Measurements from ENCODE around the gene RGS4.

The RGS4 gene

GRCh38 chr1:163069142-163069541, at the start of gene RGS4:
Gene RGS4 (plus strand): TSS chr1:163069361. CDS start chr1:163069485, 124 bp downstream.
- DNase-seq: peak; percentile 11

DNA sequence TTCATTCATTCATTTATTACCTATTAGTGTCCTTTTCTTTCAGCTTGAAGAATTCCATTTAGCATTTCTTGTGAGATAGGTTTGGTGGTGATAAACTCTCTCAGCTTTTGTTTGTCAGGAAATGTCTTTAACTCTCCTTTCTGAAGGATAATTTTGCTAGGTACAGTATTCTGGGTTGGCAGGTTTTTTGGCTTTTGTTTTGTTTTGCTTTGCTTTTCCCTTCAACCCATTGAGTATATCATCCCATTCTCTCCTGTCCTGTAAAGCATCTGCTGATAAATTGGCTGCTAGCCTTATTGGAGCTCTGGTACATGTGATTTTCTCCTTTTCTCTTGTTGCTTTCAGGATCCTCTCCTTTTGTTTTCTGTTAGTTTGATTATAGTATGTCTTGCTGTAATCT, 47.0 kb upstream of the RGS4 start:
- DNase-seq: no peak

- no peak for DNase-seq
These were observed 41.6 kb upstream of the RGS4 start for GRCh38 chr1:163027610-163028009.

DNA sequence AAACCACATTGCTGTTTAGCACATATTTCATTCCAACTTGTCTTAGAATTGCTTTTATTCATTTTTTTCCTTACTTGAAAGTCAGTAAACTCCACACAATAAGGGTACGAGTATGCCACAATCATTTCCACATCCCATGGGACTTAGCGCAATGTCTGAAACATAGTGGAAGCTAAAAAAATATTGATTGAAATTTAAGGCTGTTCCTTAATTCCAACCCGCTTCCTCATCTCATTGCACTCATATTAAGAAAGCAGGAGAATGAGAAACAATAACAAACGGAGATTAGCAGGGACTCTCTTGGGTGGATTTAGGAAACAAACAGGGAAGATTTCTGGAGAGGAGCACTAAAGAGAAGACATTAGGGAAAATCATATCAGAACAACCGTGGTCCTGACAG, 39.3 kb upstream of the RGS4 start:
- DNase-seq: no peak

DNA sequence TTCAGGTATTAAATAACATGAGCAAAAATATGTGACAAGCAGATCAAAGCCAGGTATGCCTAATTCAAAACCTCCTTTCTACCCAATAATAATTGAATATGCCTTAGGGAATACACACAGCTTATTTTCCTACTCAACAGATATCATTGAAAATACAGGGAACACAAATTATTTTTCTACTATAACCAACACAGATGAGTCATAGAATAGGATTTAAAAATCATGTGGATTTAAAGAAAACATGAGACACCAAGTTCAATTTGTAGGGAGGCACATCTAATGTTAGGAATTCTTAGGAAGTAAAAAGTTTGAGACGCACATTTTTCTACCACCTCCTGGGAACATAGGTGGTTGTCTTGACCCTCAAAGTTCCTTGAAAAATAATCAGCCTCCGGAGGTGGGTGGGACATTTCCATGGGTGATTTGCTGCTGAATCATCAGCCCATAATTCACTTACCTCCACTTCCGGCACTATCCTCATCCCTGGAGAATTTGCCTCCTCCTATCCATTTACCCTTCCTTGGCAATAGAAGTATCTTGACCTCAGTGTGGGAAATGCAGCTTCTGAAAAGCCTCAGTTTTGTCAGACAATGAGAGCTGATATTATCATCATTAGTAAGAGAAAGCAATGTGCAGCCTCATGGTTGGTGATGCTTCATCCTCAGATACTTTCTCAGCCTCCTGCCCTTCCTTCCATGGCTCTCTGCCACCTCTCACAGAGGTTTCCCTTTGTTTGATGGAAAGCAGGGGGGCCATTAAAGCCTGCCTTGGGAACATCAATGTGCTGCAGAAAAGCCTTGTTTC, 33.5 kb upstream of the RGS4 start:
- DNase-seq: no peak

GRCh38 chr1:163036671-163037070, 32.5 kb upstream of the RGS4 start:
- DNase-seq: no peak

GRCh38 chr1:163038928-163039706, 30.0 kb upstream of the RGS4 start:
- no peak for DNase-seq

DNA sequence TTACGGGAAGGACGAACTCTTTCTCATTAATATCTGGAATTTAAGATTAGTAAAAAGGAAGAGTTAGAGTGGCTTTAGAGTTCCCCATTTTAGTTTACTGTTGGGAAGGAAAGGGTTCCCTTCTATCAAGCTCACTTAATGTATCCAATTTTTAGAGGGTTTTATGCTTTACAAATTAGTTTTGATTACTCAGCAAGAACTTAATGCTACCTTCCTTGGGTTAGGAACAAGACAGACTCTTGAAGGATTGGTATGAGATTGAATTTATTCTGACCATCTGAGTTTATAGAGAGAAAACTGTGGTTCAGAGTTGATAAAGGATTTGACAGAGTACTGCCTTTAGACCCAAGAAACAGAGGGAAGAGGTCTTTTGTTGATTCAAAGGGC, 29.5 kb upstream of the RGS4 start:
- no peak for DNase-seq

DNA sequence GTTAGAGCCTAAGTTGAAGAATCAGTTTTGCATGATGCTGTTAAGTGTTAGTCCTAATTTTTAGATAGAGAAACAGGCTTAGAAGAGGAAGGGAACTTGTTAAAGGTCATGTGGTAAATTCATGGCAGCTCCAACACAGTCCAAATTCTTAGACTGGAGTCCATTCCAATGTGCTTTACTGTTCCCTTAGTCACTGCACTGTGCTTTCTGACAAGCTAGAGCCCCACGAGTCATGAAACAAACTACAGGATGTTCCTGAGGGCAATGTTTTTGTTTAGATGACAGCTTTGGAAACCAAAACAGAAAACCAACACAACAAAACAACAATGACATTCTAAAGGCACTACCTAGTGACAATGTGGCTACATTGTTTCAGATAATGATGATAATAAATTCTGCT, 23.1 kb upstream of the RGS4 start:
- DNase-seq: no peak

GRCh38 chr1:163047951-163048659, 21.1 kb upstream of the RGS4 start:
- DNase-seq: no peak

GRCh38 chr1:163048869-163049268, 20.3 kb upstream of the RGS4 start:
- DNase-seq: no peak

- DNase-seq: no peak
These were observed 19.9 kb upstream of the RGS4 start for GRCh38 chr1:163049296-163049695.

DNA sequence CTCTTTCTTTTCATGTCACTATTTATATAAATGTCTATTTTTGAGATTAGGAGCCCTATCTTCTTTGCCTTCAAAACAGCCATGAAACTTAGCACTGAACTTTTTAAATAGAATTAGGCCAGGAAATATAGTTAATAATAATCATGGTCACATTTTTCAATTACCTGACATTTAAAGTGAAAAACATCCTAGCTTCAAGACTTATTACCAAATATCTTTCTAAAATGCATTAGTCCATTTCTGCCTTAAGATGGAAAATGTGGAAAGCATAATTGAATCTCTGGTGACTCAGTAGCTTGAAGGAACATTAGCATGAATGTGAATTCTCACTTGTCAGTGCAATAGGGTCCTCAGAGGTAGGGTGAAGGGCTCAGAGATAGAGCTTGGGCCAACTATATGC, 18.7 kb upstream of the RGS4 start:
- no peak for DNase-seq

DNA sequence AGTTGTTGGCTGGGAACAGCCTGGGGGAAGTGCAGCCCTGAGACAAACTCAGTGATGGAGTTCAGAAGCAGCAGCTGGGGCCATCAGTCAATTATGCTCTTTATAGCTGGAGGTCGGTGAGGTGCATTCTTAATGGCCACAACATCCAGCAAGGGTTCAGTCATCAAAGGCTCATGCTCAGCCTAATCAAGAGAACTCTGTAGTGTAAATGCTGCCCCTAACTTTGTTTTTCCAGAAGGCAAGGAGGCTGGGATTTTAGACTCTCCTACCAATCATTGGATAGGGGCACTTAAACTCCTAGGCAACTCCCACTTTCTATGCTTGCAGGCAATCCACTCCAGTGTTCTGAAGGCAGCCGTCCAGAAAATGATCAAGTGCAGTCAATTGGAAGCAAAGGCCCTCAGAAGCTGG, 15.0 kb upstream of the RGS4 start:
- peak; percentile 9 for DNase-seq

DNA sequence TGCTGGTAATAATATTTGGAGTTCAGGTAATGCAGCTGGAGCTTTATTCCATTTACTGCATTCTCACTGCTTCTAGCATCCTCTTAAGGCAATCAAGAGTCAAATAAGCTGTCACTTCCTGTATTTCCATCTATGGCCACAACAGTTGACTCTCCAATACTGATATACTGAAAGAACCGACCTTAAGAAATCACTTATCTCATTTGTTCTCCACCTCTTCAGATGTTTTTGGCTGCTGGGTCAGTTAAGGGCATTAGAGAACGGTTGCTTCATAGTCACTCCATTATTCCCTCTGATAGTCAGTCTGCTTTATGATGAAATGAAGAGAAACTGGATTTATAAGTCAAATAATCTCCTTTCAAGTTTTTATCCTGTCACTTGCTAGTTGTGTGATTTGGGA, 14.2 kb upstream of the RGS4 start:
- DNase-seq: peak; percentile 7

- peak; percentile 97 for DNase-seq
These were observed 13.6 kb upstream of the RGS4 start for GRCh38 chr1:163055531-163055930.

- no peak for DNase-seq
These were observed 12.3 kb upstream of the RGS4 start for GRCh38 chr1:163056831-163057230.

GRCh38 chr1:163060343-163061007, 8.7 kb upstream of the RGS4 start:
- DNase-seq: no peak

DNA sequence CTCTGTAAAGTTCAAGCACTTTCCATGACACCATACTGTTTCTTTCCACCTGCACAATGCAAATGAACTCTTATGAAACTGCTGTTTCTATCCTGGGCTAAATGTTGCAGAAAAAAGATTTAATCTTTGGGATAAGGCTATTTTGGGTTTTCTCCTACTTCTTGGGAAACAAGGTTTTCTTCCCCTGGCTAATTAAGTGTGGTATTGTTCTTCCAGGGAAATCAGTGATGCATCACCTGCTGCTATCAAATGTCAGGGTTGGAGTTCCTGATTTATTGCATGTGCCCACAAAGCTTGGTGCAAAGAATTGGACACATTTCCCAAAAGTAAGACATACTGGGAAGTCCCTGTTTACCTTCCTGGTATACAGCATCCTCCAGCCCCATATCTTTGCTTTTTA, 6.0 kb upstream of the RGS4 start:
- no peak for DNase-seq

GRCh38 chr1:163063610-163064009, 5.6 kb upstream of the RGS4 start:
- DNase-seq: no peak

GRCh38 chr1:163066168-163066567, 3.0 kb upstream of the RGS4 start:
- no peak for DNase-seq

DNA sequence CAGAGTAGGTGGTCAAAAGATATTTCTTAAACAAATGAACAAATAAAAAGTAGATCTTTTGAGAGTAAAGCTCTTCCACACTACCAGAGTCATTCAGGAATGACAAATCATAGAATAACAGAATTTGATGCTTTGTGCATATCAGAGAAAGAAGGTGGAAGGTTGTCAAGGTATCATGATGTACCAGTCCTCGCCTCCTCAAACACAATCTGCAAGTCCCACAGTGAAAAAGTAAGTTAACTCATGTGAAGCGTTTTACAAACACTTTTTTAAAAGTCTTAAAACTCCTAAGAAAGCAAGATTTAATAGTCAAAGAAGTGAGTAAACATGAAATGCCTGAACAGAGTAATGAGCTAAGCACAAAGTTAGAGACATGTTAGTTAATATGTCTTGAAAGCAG, 2.5 kb upstream of the RGS4 start:
- DNase-seq: no peak

DNA sequence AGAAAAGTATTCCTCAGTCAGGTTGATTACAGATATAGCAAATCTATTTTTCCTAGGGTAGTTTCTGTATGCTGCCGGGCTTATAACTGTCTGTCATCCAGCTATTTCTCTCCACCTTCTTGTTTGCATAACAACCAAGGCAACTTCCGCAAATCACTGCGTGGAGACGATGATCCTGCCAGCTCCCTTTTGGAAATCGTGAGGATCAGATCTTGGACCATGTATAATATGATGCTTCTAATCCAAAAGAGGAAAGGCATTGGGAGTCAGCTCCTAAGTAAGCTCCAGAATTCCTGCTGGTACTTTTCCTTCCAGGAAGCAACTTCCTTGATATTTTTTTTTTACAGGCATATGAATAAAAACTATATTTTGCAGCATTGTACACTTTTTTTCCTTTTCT, 445 bp upstream of the RGS4 start:
- DNase-seq: no peak
